ENCODE measurements around the gene SLC51B. TPM values are rescaled to one million over a fixed set of nuclear protein-coding genes. Genes with fewer than 3 reads are reported as not detected.

Gene SLC51B
- total RNA-seq, 1 experiment from 2014 or later, result not detected

GRCh38 chr15:65085207-65085753 is 40.1 kb downstream of the SLC51B start:
- BruUV-seq (replicated peaks), result no TSS peak
- Histone ChIP-seq H3K9ac (ENCODE audit: low read length) (no peak overlapping the region), H2AFZ (ENCODE audit: low read depth, low read length, poor library complexity, severe bottlenecking) (no peak overlapping the region), H4K20me1 (ENCODE audit: insufficient read depth) (no peaks in the 10 kb centered on the region), H3K36me3 (ENCODE audit: control insufficient read depth in 1 of 2, insufficient read depth in 2 of 2, low read length in 2 of 2) (no peaks in the 10 kb centered on the region), H3K4me3 (replicated peaks in 1 of 2; ENCODE audit: low read depth in 1 of 2, low read length in 2 of 2) (no peak overlapping the region), H3K79me2 (ENCODE audit: insufficient read depth, low read length) (no peaks in the 10 kb centered on the region), H3K9me3 (ENCODE audit: control insufficient read depth in 1 of 2, insufficient read depth in 1 of 2, low read depth in 1 of 2, low read length in 2 of 2) (no peaks in the 10 kb centered on the region), H3K9me2 (ENCODE audit: insufficient read depth) (no peaks in the 10 kb centered on the region), H3K27me3 (ENCODE audit: insufficient read depth, low read length) (peaks cover 7% of the 10 kb centered on the region; the same call in 1 of the 2 replicates), H3K4me1 (ENCODE audit: control insufficient read depth in 1 of 2, insufficient read depth in 2 of 2, low read length in 2 of 2) (peaks cover 0 to 5% of the 10 kb centered on the region in 2 experiments; a peak in 2 of 4 replicates), H3K27ac (ENCODE audit: low read depth, low read length) (no peak overlapping the region), H3K4me2 (ENCODE audit: low read length) (no peak overlapping the region)
- ATAC-seq (no peak), DNase-seq (ENCODE audit: low read depth, low spot score) (no peak)
- intact Hi-C loops (cut with micrococcal nuclease), result no loop called here
- ChIA-PET RAD21 (ENCODE audit: low non-redundant PET in 1 of 2, low total read pairs in 2 of 2, uncharacterized antibody in 2 of 2, unreplicated experiment in 2 of 2) (no interaction called here), CTCF (interaction anchor here (1.2 to 1.9 kb wide), 2 partner anchors 11 to 51 kb away, joined by 3 to 6 read pairs; no protein-coding TSS in a partner anchor), POLR2A (no interaction called here)
- TF ChIP-seq EZH2phosphoT487 (IDR thresholded peaks at IDR 0.05; ENCODE audit: borderline replicate concordance), result no peak
- no peak for TF ChIP-seq YY1 (IDR thresholded peaks at IDR 0.05; ENCODE audit: extremely low read depth, insufficient replicate concordance, low read depth, low read length)
- TF ChIP-seq RAD21 (IDR thresholded peaks at IDR 0.05; ENCODE audit: low read depth), result no peak
- no peak for TF ChIP-seq EZH2 (IDR thresholded peaks at IDR 0.05)
- TF ChIP-seq ELF1 (IDR thresholded peaks at IDR 0.05; ENCODE audit: borderline replicate concordance, low read depth), result no peak
- no peak for TF ChIP-seq REST (IDR thresholded peaks at IDR 0.05; ENCODE audit: low read depth)
- TF ChIP-seq POLR2AphosphoS5 (IDR thresholded peaks at IDR 0.05; ENCODE audit: low read depth, low read length), result no peak
- TF ChIP-seq ZBTB33 (IDR thresholded peaks at IDR 0.05; ENCODE audit: extremely low read depth, insufficient replicate concordance, low read length), result no peak
- no peak for TF ChIP-seq ZFX (IDR thresholded peaks at IDR 0.05)
- no peak for TF ChIP-seq ATF3 (IDR thresholded peaks at IDR 0.05)
- TF ChIP-seq FOSL1 (IDR thresholded peaks at IDR 0.05; ENCODE audit: low read depth), result no peak
- TF ChIP-seq SIN3A (IDR thresholded peaks at IDR 0.05; ENCODE audit: low read depth), result no peak

Measured in HCT116 (cell line).